GM18508 (cell line): ENCODE data around the gene MS4A4A.
"Not testable (repeated sequence)": the region's sequence is repeated elsewhere in the genome, so short reads cannot be mapped to it uniquely, and the experiment has no call there.

Experiments
- ATAC-seq: cut with Tn5 transposase; IDR thresholded peaks from one replicate; pipeline ENCODE4 v1.9.1; 2021; ENCODE audit warnings: moderate number of reproducible peaks; ENCODE audit not compliant: insufficient read depth, unreplicated experiment

MS4A4A gene

GRCh38 chr11:60280412-60280811, at the start of gene MS4A4A:
Gene MS4A4A, plus strand, starts transcription at chr11:60280666. Its CDS starts 10 bp downstream, at chr11:60280676.
- no peak for ATAC-seq

- ATAC-seq = no peak
Observed at GRCh38 chr11:60230681-60231080, 49.8 kb upstream of the MS4A4A start.

GRCh38 chr11:60235321-60235720, 45.1 kb upstream of the MS4A4A start:
- ATAC-seq = no peak

GRCh38 chr11:60240662-60241061, 39.8 kb upstream of the MS4A4A start:
- no peak for ATAC-seq

GRCh38 chr11:60241786-60242185, 38.7 kb upstream of the MS4A4A start:
- ATAC-seq = no peak

GRCh38 chr11:60242740-60243239, 37.7 kb upstream of the MS4A4A start, which contains the start of gene MS4A4E:
Gene MS4A4E, minus strand, starts transcription at chr11:60243137. Its CDS starts 13,082 bp downstream, at chr11:60230055.
- no peak for ATAC-seq

- ATAC-seq = no peak
Observed at GRCh38 chr11:60251485-60252212, 28.8 kb upstream of the MS4A4A start.

- no peak for ATAC-seq
Observed at GRCh38 chr11:60252213-60253108, 28.0 kb upstream of the MS4A4A start.

GRCh38 chr11:60257956-60258722, 22.3 kb upstream of the MS4A4A start:
- no peak for ATAC-seq

- ATAC-seq = no peak
Observed at GRCh38 chr11:60261014-60261413, 19.5 kb upstream of the MS4A4A start.

- no peak for ATAC-seq
Observed at GRCh38 chr11:60263402-60263801, 17.1 kb upstream of the MS4A4A start.

- ATAC-seq = no peak
Observed at GRCh38 chr11:60264644-60265043, 15.8 kb upstream of the MS4A4A start.

GRCh38 chr11:60265373-60266214, 14.9 kb upstream of the MS4A4A start:
- no peak for ATAC-seq

- ATAC-seq = no peak
Observed at GRCh38 chr11:60274416-60274815, 6.0 kb upstream of the MS4A4A start.

- ATAC-seq = no peak
Observed at GRCh38 chr11:60281485-60281884, 1.0 kb downstream of the MS4A4A start.

GRCh38 chr11:60282286-60282685, 1.8 kb downstream of the MS4A4A start:
- no peak for ATAC-seq

GRCh38 chr11:60285411-60286126, 5.1 kb downstream of the MS4A4A start:
- ATAC-seq = not testable (repeated sequence)

GRCh38 chr11:60288531-60288930, 8.1 kb downstream of the MS4A4A start:
- no peak for ATAC-seq

GRCh38 chr11:60292145-60292544, 11.7 kb downstream of the MS4A4A start:
- no peak for ATAC-seq
